ENCODE results near the gene MINDY2. TPM values are rescaled to one million over a fixed set of nuclear protein-coding genes. Genes with fewer than 3 reads are reported as not detected.
"Not testable (repeated sequence)": the region's sequence is repeated elsewhere in the genome, so short reads cannot be mapped to it uniquely, and the experiment has no call there.

MINDY2 gene
- total RNA-seq, 1 experiment from 2014 or later: 8.6 TPM

DNA sequence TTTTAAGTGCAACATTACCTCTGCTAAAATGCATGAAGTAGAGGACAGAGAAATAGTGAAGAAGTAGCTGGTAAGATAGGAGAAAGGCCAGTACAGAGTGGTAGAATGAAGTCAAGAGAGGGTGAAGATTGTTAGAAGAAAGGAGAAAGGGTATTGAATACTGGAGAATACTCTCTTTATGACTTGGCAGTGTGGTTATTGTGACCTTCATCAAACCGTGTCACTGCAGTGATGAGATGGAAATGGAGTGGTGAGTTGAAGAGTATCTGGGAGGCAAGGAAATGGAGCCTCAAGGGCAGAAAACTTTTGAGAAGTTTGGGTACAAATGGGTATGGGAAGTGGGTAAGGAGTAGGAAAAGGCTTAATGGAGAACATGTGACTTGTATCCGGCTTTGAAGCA lies 24.7 kb downstream of the MINDY2 start:
- no peak for DNase-seq (ENCODE audit: extremely low read depth, low read depth)

DNA sequence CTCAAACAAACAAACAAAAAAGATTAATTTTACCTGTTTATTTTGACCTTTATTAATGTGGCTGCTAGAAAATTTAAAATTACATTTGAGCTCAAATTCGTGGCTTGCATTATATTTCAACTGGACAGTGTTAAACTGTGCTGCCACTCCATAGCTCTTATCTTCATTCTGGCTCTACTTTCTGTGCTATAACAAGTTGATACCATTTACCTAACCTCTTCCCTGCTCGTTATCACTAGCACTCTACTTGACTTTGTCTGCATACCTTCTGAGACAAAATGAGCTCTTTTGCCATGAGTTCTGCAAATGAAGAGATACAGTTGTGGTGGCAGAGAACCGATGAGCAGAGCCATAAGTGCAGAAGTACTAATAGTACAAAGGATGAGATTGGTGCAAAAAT lies 26.4 kb downstream of the MINDY2 start:
- no peak for DNase-seq (ENCODE audit: extremely low read depth, low read depth)

DNA sequence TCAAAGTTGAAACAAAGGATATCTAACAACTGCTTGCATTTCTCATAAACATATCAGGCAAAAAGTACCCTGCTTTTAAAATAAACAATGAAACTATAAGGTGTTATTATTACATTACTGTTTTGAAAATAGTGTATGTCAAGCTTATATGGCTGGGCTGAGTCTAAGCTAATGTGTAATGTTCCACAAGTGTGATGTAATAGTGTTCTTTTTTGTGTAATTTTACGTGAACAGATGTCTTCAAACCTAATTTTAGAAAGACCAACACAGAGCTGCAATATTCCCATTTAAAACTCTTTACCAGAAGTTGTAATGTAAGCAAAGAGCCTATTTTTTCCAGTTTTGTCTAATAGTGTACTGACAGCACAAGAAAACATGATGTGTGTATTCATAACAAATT lies 34.0 kb downstream of the MINDY2 start:
- no peak for DNase-seq (ENCODE audit: extremely low read depth, low read depth)

DNA sequence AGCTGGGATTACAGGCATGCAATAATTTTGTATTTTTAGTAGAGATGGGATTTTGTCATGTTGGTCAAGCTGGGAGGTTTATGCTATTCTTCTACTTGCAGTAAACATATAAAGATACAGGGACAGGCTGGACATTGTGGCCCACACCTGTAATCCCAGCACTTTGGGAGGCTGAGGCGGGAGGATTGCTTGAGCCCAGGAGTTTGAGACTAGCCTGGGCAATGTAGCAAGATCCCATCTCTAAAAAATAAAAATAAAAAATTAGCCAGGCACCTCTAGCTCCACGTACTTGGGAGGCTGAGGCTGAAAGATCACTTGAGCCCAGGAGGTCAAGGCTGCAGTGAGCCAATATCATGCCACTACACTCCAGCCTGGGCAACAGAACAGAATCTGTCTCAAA lies 52.2 kb downstream of the MINDY2 start:
- not testable (repeated sequence) for DNase-seq (ENCODE audit: extremely low read depth, low read depth)

DNA sequence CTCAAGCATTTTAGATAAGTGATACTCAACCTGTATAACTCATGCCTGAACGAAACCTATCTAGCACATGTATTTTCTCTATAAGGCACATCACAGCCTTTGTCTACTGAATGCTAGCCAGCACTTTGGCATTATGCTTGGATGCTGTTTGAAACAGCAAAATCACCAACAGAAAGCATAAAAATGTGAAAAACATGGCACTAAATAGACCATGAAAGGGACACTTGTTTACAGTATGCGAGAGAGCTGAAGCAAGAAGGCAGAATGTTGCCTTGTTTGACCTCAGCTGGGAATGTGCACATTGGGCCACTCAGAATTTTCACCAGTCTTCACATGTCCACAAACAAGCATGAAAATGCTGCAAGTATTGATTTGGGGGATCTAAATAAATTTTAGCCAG lies 59.5 kb downstream of the MINDY2 start:
- DNase-seq (ENCODE audit: extremely low read depth, low read depth): no peak

DNA sequence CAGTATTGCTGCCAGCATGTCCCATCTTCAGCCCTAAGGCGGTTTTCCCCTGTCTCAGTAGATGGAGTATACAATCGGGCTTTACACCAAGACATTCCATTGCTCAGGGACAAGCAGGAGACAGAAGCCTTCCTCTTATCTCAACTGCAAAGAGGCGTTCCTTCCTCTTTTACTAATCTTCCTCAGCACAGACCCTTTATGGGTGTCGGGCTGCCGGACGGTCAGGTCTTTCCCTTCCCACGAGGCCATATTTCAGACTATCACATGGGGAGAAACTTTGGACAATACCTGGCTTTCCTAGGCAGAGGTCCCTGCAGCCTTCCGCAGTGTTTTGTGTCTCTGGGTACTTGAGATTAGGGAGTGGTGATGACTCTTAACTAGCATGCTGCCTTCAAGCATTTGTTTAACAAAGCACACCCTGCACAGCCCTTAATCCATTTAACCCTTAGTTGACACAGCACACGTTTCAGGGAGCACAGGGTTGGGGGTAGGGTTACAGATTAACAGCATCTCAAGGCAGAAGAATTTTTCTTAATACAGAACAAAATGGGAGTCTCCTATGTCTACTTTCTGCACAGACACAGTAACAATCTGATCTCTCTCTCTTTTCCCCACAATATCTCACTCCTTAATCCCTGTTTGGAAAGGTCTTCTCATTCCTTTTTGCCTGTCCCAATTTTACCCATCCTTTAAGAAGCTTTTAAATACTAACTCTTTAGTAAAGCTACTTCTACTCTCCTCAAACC lies 62.8 kb downstream of the MINDY2 start:
- not testable (repeated sequence) for DNase-seq (ENCODE audit: extremely low read depth, low read depth)

DNA sequence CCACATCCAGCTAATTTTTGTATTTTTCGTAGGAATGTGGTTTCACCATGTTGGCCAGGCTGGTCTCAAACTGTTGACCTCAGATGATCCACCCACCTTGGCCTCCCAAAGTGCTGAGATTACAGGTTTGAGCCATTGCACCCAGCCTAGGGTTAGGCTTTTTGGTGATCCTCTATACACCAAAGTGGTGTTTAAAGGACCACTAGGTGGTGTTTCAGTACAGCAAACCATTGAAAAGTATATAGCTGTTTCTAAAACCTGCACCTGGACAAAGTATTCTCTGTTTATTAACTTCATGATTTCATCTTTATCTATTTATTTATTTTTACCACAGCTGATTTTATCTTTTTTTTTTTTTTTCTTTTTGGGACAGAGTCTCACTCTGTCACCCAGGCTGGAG lies 68.4 kb downstream of the MINDY2 start:
- peak; percentile 3 for DNase-seq (ENCODE audit: extremely low read depth, low read depth)

DNA sequence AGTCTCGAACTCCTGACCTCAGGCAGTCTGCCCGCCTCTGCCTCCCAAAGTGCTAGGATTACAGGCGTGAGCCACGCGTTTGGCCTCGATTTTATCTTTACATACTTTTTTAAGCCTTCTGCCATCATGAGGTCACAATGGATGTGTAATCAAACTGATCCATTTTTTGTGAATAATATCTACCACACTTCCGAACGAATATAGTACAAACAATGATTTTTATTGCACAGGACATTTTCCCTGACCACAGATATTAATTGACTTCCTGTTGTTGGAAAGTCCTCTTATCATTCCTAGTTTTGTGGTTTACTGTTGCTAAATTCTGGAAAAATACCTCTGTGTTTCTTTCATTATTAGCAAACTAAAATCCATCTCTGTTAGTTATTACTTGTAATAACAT lies 68.9 kb downstream of the MINDY2 start:
- DNase-seq (ENCODE audit: extremely low read depth, low read depth): no peak

DNA sequence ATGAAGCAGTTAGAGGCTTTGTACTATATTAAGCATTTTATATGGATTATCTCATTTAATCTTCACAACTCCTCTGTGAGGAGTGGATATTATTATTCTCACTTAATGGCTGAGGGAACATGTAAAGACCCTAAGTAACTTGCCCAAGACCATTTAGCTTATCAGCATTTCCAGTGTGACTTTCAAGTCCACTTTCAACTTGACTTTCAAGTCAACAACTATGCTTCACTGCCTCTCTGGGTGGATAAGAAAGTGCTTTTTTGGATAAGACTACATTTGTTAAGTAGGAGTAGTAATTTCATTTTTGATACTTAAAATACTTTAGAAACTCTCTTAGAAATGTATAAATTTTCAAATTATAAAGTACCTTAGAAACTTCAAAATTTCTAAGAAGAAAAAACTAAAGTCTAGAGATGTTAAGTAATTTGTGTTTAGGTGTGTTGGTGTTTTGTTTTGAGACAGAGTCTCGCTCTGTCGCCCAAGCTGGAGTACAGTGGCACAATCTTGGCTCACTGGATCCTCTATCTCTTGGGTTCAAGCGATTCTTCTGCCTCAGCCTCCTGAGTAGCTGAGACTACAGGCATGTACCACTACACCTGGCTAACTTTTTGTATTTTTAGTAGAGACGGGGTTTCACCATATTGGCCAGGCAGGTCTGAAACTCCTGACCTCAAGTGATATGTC lies 71.8 kb downstream of the MINDY2 start:
- DNase-seq (ENCODE audit: extremely low read depth, low read depth): no peak

DNA sequence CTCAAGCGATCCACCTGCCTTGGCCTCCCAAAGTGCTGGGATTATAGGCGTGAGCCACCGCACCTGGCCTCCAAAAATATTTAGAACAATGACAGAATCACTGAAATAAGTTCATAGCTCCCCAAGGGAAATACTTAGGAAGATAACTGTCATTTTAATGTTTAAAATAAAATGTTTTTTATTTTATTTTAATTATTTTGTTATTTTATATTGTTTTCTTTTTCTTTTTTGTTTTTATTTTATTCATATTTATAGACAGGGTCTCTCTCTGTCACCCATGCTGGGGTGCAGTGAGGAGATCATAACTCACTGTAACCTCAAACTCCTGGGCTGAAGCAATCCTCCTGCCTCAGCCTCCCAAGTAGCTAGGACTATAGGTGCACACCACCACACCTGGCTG lies 80.1 kb downstream of the MINDY2 start:
- DNase-seq (ENCODE audit: extremely low read depth, low read depth): not testable (repeated sequence)

DNA sequence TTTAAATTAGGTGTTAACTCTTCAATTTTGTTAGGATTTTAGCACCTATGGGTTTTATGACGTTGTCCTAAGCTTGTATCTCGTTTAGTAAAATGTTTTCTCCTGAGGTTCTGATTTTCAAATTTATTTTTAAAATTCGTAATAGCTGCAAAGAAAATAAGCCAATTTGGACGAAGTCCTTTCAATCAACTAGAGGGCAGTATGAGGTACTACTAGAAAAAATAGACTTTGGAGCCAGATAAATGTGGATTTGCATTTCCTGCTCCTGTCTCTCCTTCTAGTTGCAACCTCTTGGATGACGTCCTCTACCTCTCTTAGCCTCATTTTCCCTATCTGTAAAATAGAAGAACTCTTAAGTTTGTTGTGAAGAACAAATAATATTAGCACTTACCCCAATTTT lies 81.2 kb downstream of the MINDY2 start:
- no peak for DNase-seq (ENCODE audit: extremely low read depth, low read depth)

DNA sequence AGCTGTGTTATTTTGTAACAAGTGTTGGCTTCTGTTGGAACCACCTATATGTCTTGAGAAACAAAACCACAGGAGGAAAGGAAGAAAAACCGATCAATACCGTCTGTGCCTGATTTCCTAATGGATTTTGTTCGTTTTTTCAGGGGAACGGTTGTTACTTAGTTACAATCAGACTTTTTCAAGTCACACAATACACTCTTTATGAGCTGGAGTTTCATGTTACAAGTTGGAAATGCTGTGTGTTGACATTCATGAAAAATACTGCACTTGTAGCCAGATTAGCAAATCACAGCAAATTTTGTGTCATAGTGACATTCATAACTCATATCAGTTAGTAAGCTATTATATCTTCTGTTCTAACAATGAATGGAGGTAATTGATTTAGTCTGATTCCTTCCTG lies 83.5 kb downstream of the MINDY2 start:
- DNase-seq (ENCODE audit: extremely low read depth, low read depth): no peak

DNA sequence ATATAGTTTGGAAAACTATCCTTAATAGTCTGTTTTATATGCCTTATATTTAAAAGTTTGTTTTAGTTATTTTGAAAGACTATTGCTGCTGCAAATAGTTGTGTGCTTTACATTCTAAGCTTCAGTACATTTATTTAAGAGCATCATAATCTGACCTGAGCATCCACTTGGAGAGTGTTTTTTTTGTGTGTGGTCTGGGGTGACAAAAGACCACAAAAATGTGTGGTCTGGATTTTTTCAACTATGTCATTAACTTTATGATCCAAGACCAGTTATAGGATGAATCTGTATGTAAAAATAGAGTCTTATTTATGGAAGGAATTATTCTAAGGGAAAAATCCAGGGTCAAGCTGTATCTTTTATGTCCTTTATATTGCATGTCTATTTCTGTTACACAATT lies 85.0 kb downstream of the MINDY2 start:
- no peak for DNase-seq (ENCODE audit: extremely low read depth, low read depth)

DNA sequence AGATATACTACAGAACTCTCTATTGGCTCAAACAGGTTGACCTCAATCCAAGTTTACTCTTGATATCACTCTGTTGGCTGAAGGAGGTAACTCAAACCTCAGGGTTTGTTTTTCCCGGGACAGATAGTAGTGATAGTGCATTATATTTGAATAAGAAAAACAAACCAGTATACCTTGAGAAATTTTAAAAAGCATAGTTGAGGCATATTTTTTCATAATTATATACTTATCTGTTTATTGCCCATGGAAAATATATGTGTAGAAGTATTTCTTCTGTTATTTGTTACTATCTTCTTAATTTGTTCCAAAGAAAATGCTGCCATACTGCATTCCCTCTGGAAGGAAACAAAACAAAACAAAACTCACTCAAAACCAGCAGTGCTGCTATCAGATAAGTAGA lies 85.5 kb downstream of the MINDY2 start:
- not testable (repeated sequence) for DNase-seq (ENCODE audit: extremely low read depth, low read depth)

DNA sequence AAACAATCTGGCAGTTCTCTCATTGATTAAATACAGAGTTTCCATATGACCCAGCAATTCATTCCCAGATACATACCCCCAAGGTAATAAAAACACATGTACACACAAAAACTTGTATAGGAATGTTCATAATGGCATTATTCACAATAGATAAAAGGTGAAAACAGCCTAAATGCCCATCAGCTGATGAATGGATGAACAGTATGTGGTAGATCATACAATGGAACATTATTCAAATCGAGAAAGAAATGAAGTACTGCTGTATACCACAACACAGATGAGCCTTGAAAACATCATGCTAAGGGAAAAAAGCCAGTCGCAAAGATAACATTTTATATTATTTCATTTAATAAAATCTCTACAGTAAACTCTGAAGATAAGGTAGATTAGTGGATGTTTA lies 91.2 kb downstream of the MINDY2 start:
- DNase-seq (ENCODE audit: extremely low read depth, low read depth): no peak

DNA sequence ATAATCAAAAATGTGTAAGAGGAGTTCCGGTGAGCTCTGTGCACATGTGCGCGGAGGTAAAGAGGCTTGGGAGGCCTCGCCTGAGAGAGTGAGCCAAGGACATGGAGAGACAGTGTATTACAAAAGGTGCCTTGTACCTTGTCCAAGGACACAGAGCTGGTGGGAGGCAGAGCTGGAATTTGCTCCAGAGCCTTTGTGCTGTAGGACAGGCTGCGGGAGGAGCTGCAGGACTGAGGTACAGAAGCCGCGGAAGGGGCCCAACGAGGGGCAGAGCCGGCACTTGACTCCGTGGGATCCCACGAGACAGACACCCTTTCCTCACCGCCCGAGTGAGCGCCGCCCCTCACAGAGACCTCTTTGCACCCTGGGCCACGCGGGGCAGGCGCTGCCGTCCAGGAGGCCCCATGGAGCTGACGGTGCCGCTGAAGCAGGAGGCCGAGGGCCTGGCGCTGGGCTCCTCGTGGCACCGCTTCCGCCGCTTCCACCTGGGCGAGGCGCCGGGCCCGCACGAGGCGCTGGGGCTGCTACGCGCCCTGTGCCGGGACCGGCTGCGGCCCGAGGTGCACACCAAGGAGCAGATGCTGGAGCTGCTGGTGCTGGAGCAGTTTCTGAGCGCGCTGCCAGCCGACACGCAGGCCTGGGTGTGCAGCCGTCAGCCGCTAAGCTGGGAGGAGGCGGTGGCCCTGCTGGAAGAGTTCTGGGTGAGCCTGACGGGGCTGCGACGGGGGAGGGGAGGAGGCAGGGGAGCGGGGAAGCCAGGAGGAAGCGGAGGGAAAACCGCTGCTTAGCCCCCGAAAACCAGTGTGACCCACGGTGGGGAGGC lies 93.7 kb downstream of the MINDY2 start:
- no peak for DNase-seq (ENCODE audit: extremely low read depth, low read depth)

DNA sequence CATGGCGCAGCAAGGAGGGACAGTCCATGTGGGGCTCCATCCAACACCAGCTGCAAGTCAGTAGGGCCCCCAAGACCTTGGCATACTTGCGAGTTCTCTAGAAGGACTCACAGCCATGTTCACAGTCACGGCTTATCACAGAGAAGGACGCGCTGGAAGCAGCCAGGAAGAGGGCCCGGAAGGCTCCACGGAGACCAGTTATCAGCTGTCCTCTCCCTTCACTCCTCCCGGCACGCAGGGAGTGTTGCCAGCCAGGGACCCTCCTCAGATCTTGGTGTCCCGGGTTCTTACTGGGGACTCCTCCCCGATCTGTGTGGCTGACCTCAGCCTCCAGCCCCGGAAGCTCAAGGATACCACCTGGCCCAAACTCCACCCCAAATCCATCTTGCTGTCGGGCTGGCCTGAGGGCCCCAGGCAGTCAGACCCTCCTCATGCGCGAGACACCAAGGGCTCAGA lies 94.4 kb downstream of the MINDY2 start:
- DNase-seq (ENCODE audit: extremely low read depth, low read depth): no peak

DNA sequence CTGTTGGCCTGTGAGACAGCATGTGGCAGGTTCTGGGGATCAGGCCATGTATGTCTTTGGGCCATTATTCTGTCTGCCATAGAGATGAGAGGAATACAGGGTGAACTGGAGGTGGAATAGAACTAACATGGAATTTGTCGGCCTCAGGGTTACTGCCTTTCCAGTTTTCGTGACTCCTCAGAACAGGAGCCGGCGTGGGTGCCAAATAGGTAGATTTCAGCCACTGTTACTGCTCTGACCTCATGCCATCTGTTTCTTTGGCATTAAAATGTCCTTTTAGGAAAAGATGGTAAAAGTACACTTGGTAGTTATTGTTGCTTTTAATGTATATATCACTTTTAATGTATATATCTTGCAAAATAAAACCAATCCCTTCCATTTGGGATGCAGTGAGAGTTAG lies 96.8 kb downstream of the MINDY2 start:
- no peak for DNase-seq (ENCODE audit: extremely low read depth, low read depth)

DNA sequence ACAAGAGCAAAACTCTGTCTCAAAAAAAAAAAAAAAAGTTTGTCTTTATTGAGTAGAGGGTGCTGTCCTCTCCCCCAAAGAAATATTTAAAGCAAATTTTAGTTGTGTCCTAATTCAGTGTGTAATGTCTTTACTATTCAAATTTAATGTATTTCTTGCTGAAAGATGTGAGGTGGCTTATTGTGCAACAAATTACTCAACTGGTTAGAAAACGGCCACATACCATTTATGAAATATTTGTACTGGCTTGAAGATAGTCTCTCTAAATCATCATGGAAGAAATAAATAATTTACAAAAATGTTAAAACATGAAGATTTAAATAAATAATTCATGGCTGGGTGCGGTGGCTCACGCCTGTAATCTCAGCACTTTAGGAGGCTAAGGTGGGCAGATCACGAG lies 99.3 kb downstream of the MINDY2 start:
- no peak for DNase-seq (ENCODE audit: extremely low read depth, low read depth)

DNA sequence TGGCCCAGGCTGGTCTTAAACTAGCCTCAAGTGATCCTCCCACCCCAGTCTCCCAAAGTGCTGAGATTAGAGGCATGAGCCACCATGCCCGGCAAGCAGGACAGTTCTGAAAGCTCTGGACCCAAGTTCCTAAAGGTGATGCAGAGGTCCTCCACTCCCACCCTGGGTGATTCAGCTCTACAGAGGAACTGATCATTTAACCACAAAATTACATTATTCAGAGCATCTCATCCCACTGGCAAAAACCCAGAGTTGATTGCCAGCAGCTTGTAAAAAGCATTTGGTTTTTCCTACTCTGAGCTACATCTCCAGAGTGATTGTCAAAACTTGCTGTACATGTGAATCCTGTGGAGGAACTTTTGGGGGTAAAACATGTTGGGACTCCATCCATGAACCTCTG lies 102.2 kb downstream of the MINDY2 start:
- DNase-seq (ENCODE audit: extremely low read depth, low read depth): no peak

DNA sequence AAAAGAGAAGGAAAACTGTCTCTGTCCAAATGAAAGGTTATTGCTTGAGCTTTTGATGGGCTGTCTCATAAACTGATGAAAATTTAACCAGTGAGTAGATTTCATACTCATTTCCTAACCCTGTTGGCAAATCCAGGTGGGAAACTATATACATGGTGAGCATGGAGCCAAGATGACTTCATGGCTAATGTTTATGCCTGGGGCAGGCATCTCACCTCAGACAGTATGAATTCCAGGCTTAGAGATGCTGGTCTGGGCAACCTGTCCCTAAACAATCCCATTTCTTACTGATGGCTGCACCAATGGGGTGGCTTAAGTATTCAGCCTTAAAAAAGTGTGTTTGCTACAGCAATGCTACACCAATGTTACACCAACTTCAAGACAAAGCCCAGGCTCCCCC lies 104.2 kb downstream of the MINDY2 start:
- DNase-seq (ENCODE audit: extremely low read depth, low read depth): no peak
